Measurements from ENCODE around the gene CACNA1S.

Gene CACNA1S

DNA sequence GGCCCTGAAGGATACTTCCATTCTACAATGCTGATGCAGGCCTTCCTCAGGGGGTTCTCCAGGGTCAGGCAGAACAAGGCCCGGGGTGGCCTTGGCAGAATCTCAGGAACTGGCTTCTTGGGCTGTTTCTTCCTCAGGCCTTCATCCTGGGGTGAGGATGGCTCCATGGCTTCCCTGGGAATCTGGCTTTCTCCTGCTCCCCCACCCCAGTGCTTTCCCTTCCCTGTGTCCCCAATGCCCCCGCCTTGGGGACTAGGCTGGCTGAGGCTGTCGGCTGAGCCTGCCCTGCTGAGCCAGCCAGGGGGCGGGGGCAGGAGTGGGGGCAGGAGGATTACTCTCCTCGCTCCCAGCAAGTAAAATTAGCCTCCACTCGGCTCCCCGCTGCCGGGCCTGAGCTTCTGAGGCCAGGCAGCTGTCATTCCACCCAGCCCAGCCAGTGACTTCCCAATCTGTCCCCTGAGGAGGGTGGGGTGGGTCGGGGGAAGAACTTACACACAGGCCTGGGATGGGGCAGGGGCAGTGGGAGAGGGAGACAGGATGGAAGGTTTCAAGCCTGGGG lies at the start of gene CACNA1S:
Gene CACNA1S, minus strand, starts transcription at position 254 of the 559 bp plus-strand sequence. Its CDS starts 87 bp downstream, at position 167.
- no peak for DNase-seq

DNA sequence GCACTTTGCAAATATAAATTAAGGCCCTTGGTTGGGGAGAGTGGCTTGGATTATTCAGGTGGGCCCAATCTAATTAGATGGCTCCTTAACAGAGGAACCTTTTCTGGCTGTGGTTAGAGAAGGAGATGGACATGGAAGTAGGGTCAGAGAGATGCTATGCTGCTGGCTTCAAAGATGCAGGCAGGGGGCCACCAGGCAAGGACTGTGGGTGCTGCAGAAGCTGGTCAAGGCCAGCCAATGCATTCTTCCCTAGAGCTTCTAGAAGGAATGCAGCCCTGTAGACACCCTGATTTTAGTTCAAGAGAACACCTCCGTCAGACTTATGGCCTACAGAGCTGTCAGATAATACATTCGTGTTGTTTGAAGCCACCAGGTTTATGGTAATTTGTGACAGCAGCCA lies 45.7 kb upstream of the CACNA1S start:
- DNase-seq: no peak

DNA sequence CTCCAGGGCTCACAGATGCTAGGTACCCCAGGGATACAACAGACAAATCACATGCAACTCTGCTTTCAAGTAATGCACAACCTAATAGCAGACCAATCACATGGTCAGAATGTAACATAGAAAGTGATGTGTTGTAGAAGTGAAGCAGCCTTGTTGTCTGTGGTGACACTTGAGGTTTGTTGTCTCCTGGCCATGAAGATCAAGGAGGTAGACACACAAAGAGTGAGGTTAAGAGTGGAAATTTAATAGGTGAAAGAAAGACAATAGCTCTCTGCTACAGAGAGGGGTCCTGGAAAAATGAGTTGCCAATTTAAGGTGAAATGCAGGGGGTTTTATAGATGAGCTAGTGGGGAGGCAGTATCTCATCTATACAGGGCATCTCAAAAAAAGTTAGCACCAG lies 44.6 kb upstream of the CACNA1S start:
- DNase-seq: no peak

DNA sequence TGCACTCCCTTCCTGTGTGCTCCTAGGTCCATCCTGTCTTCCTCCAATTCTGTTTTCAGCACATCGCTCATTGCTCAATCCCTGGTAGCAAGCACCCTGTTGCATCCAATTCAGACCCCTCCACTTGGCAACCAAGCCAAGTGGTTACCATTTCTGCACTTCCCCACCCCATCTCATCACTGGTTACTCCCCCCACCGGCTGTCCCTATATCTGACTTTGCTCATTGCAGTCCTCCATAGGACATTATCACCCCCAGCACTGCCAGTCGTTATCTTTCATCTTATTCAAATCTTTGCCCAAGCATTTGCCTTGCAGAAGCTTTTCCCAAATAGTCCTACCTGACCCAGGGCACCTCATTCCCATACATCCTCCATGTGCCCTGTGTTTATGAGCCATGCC lies 44.1 kb upstream of the CACNA1S start:
- DNase-seq: no peak

DNA sequence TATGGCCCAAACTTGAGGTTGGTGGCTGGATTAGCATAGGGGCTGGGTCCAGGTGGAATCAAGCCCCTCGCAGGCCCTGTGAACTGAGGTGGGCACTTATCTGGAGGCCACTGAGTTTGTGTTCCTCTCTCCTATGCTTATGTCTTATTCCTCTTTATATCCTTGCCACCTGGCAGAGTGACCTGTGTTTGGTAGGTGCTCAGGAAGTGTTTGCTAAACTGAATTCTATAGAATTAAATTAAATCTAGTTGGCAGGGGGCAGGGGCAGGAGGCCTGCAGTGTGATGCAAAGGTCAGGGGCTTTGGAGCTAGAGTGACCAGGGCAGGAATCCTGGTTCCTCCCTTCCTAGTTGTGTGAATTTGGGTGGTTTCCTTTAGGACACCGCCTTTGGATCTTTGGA lies 43.1 kb upstream of the CACNA1S start:
- DNase-seq: no peak

DNA sequence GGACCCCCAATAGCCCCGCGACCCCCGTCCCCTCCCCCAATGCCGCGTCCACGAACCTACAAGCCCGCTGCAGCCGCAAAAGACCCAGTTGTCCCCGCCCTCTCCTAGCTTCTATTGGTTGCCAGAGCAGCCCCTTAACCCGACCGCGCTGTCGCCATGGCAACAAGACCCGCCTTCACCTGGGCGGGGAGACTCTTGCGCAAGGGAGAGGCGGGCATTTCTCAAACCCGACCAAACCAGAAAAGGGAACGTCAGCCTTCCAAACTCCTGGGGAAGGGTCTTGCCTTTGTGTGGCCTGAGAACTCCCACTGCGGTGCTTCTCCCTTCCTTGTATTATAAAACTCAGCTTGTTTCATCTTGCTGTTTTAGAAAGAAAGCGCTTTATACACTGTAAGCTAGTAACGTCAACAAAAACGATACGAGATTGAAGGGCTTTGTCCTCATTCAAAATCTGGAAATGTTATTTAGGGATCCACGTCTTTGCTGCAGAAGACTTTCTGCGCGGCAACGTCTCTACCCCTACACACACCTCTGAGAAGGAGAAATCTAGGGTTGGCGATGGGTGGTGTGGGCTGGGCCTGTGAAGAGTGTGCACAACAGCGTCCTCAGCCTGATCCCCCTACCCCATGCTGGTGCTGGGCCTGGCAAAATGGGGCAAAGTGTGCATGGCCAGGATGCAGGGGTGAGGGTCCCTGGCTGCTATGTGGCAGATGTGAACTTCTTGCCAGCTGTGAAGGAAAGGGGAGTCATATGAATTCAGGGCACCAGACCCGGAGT lies 42.4 kb upstream of the CACNA1S start, which contains the start of gene TMEM9:
Gene TMEM9, minus strand, starts transcription at position 86 of the 777 bp plus-strand sequence. CDS start 551 bp downstream, outside the sequence.
- peak; percentile 97 for DNase-seq

DNA sequence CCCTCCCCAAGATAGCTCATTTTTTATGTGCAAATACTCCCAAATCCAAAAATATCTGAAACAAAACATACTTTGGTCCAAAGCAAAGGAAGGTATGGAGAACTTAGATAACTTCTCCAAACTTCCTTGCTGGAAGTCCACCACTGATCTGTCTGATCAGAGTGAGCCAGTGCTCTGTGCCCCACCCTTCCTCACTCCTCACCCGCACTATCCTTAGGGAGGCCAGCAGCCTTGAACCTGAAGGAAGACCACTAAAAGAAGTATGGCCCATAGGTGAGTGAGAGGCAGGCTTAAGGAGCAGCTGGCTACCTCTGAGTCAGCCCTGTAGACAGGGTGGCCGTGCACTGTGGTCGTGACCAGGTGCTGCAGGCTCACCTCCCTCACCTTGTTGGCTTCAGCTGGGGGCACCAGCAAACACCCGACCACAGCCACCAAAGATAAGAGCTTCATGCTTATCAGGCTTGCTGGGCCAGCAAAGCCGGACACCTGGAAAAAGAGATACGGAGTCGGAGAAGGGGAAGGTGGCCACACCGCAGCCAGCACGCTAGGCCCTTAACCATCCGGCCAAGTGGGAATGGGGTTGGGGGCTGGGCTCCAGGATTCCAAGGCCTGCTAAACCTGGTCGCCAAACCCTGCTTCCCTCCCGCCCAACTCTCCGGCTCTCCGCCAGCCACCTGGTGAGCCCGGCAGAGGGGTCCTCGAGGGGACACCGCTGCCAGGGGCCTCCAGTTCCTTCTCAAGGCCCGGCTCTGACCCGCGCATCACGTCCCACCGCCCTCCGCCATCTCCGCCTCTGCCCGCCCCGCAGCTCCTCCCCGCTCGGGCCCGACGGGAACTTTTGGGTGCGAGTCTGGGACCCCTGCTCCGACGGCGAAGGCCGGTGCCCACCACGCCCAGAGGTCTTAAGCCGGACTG lies 41.5 kb upstream of the CACNA1S start:
- DNase-seq: peak; percentile 78

DNA sequence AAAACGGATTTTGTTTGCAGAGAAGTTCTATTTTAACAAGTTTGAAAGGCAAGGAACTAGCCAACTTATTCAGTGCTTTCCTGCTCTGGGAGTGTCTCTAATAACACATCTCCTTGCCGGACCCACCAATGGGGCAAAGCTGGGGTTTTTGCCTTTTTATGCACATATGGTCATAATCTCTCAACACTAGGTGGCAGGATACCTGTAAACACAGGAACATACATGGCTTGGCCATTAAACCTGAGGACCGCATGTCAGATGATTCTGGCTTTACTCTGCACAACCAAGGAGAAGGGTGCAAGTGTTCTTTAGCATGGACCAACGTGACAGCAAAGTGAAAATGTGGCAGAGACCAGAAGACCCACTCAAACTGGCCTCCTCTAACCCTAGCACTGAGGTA lies 37.2 kb upstream of the CACNA1S start:
- DNase-seq: peak; percentile 36

DNA sequence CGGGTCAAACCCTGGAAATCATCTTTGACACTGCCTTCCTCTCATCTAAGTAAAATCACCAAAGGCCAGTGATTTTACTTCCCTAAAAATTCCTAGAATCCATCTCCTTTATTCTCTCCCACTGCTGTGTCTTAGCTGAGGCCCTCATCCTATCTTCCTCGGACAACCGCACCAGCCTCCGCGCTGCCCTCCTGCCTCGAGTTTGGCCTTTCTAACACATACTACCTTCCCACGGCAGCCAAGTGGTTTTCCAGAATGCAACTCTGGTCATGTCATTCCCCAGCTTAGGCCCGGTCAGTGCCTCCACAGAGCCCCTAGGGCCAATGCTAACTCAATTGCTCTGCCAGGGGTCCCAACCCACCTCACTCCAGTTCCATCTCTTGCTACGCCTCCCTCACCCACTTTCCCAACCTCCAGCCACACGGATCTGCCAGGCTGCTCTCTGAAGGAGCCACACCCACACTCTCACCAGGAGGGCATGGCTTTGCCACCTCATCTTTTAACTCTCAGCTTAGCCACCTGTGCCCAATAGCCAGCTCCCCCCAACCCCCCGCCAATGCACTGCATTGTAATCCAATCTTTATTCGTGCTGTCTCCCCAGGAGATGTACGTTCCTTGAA lies 35.3 kb upstream of the CACNA1S start:
- DNase-seq: no peak

DNA sequence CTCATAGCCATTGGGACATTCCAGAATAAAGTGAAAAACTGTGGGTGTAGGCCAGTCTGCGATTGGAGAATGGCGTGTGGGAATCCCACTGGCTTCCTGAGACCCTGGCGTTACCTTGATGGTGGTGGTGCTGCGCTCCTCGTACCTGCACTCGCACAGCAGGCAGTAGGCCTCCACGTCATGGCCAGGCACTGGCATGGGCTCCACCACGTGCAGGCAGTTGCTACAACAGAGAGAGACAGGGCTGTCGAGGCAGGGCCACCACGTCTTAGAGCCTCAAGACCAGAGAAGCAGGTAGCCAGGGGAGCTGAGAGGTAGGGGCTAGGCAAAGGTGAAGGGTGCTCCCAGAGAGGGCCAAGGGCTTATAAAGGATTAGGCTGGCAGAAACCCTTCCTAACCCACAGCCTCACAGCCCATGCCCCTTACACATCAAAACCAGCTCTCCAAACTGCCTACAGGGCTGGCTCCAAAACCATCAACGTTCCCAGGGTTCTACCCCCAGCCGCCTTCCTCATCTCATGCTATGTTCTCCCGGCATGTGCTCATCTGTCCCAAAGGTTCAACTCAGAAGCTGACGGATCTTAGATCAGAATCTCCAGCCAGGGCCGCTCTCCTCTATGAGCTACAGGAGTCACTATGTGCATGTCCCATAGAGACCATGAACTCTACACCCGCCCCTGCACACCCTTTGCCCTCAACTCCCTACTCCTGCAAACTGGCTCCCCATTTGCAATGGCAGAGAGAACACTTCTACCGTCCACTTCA lies 34.6 kb upstream of the CACNA1S start:
- no peak for DNase-seq

DNA sequence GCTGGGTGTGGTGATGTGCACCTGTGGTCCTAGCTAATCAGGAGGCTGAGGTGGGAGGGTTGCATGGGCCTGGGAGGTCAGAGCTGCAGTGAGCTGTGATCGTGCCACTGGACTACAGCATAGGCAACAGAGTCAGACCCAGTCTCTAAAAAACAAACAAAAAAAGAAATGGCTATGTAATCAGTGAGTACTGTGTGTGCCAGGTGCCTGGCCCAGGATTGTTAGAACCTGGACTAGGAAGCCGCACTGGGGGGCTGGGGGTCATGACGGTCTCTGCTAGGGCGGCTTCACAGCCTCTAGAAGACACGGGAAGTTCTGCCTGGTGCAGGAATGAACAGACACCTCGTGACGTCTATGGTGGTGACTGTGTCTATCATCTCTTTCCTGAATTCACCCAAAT lies 33.6 kb upstream of the CACNA1S start:
- DNase-seq: no peak

DNA sequence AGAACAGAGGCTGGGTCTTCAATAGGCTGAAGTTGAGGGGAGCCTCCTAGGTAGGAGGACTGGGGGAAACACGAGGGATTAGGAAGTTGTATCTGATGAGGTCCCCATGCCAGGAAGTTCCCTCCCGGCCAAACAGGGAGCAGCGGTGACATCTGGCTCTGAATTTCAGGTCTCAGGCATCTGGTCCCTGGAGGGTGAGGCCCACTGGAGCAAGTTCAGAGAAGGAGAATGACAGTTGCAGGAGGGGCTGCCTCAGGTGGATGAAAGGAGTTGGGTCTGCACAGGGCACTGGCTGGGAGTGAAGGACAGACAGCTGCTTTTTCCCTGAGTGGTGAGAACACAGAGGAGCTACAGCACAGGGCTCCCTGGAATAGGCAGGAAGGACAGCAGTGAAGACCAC lies 32.9 kb upstream of the CACNA1S start:
- DNase-seq: no peak

DNA sequence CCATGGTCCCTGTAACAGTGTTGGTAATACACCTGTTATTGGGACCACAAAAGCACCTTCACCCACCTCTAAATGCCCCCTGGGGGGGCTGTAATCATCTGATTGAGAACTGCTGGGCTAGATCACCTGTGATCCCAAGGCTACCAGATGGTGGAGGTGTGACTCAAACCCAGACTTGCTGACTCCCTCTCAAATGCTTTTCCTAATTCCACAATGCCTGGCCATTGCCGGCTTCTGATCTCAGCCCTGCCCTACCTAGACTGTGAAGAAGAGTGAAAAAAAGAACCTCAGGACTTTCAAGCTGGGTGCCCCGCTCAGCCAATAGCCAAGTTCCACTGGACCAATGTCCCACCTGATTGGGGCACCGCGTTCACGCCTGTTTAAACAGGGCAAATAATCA lies 32.5 kb upstream of the CACNA1S start:
- DNase-seq: no peak

DNA sequence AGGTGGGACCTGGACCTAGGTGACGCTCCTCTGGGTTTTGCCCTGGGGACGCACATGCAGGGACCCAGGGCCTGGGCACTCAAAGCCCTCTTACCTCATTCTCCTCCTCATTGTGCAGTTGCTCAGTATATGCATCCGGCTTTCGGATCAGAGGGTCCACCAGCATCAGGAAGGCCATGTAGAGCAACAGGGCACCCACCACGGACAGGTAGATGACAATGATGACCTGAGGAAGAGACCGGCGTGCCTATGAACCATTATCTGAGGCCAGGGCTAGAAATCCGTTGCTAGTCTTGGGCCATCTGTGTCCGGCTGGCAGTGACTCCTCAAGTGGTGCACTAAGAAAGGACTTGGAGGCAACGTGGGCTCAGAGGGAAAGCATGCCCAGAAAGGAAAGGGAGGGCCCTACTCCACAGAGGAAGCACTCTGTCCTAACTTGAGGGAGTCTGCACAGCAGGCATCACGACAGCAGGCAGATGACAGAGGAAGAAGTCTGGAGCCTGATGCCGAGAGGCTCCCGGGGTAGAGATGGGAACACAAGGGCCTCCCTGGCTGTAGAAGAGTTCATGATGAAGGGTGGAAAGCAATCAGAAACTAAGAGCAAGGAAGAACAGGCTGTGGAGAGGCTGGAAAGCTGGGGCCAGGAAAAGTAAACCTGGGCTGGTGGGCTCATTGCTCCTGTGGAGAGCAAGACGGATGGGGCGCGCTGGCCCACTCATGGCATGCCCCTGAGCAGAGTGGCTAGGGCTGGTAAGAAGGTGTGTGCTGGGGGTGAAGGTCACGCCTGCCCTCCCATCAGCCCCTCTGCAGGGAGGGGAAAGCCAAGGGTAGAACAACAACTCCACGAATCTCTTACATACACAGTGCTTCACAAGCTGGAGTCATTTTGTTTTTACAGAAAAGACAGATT lies 31.8 kb upstream of the CACNA1S start:
- no peak for DNase-seq

DNA sequence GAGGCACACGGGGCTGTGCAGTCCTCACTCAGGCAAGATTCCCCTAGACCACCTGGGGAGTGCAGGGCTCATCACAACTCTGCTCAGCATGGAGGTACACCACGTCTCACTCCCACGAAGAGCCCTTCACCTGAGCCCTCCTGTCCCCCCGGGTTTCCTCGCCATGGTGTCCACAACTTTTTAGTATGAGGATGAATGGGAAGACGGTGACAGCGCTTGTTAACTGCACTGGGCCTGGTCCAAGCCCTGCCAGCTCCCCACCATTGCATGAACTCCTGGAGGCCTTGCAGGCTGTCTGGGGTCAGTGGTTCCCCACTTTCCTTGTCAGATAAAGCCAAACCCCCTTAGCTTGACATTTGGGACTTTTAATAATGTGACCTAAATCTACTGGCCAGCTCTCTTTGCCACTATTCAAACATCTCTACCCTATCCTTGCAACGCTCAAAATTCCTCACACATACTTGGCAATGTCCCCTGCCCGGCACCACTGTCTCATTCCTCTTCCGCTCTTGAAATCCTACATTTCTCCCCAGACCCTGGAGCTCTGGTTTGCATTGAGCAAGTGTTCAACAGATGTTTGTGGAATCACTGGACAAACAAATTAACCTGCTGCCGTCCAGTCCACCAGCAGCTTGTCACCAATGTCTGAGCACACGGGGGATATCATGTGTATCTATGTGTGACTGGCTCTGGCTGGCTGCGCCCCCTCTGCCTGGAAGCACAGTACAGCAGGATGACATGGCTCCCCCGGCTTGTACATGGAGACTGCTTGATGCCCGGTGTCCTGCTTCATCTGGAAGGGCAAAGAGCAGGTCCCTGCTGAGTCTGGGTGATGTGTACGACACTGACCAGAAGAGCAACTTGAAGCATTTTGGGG lies 30.9 kb upstream of the CACNA1S start:
- no peak for DNase-seq

DNA sequence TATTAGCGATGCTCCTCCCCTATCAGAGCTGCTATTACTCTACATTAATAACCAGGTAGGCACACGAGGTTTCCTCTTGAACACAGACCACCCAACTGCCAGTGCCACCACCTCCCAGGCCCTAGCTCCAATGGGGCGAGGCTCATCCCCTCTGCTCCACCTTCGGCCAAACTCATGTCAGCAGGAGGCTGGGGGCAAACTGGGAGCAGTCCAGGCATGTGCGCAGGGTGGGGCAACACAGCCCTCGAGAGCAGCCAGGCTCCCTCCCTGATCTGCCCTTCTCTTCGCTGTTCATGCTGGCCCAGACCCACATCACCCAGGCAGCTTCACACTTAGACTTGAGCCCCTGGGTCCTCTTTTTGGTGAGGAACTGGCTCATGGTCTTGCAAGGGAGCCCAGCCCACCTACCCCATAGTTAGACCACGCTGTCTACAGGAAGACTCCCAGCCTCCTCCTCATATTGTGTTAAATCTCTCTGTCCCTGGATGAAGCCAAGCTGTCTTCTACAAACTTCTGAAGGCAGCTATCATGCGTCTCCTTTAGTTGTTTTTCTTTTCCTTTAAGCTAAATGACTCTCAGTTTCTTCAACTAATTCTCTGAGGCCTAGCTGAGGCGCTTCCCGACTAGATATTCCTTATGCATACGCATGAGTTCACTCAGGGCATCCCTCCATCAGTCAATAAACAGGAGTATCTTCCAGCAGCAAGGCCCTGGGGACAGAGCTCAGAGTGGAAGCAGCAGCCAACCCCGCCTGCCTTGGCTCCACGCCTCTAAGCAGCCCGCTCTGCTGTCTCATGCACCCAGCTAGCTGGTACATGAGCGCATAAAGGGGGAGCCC lies 30.0 kb upstream of the CACNA1S start:
- DNase-seq: no peak

DNA sequence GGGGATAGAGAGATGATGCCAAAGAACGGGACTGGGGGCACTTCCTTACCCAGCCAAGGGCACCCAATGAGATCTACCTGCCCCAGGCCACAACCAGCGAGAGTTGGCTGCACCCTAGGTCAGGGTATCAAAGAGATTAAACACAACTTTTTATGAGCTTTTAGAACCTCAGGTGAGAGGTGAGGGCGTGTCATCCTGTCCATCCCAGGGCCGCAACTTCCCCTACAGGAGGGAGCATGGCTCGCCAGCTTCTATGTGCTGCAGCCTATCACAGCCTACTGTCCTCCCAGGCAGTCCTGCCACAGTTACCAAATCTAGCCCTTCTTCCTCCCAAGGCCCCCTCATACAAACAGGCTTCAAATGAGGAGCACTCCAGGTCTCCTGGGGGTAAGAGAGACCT lies 29.2 kb upstream of the CACNA1S start:
- DNase-seq: no peak

DNA sequence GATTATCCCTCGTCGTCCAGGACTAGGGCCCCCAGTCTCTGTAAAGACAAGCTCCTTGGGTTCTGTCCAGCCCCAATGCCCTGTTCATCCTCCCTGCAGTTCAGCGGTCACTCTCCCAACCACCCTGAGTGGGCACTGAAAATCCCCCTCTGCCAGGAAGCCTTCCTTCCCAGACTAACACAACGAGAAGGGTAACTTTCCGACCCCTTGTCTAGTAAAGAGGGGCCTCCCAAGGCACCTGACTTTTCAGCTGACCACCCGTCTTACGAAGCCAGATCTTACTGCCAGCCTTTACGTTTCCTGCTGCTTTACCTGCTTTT lies 28.7 kb upstream of the CACNA1S start:
- DNase-seq: no peak

DNA sequence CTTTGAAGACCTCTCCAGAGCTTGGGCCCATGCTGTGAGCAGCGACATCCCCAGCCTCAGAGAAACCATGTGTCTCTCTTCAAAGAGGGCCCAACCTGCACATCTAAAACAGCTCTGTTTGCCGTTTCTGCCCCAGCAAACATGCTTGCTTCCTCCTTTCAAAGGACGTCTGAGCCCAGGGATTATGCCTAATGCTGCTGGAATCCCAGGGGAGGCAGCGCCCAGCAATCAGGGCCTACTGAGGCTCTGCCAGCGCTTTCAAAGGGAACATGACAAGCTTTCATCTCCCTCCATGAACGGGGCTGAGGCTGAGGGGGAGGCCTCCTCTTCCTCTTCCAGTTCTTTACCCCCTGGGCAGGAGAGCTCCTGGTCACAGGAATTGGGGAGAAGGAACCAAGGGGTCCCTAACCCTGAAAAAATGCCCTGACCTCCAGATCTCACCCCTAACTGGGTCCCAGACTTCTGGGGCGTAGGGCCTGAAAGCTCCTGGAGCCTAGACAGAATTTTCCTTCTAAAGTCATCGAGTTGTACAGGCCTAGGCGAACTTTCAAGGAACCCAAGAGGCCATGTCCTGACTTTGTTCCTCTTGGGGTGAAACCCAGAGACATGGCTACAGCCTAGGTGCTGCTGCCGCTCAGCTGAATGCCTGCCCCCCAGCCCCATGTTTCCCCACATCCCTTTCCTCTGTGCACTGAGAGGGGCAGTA lies 28.2 kb upstream of the CACNA1S start:
- peak; percentile 40 for DNase-seq
